ENCODE data around the gene F11. TPM values are rescaled to one million over a fixed set of nuclear protein-coding genes. Genes with fewer than 3 reads are reported as not detected.

The F11 gene
- polyA plus RNA-seq, 6 donors from 2014 or later, result not detected

- H3K9me3 Mint-ChIP-seq, result peaks cover 4 to 63% (median 34%) of the 10 kb centered on the region in 7 donors
- H3K36me3 Mint-ChIP-seq, result peaks cover 10 to 13% of the 10 kb centered on the region in 2 donors
- no peak overlapping the region for H3K4me3 Mint-ChIP-seq
- no peak overlapping the region for H3K27ac Mint-ChIP-seq
- H3K4me1 Mint-ChIP-seq, result no peaks in the 10 kb centered on the region
- no peak for ATAC-seq (ENCODE audit: low read depth in 2 of 2)
- no peak for DNase-seq
- no peaks in the 10 kb centered on the region for H3K27me3 Mint-ChIP-seq
Observed at GRCh38 chr4:186330368-186330767, 64.4 kb downstream of the F11 start.

DNA sequence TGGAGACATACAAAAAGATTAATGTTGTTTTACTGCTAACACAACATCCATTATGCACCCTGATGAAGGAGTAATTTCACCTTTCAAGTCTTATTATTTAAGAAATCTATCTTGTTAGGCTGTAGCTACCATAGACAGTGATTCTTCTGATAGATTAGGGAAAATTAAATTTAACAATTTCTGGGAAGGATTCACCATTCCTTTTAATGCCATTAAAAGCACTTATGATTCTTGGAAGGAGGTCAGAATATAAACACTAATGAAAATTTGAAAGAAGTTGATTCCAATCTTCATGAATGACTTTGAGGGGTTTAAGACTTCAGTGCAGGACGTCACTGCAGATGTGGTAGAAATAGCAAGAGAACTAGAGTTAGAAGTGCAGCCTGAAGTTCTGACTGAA lies 69.8 kb downstream of the F11 start:
- no peak overlapping the region for H3K4me3 Mint-ChIP-seq
- H3K36me3 Mint-ChIP-seq, result peaks cover 10 to 13% of the 10 kb centered on the region in 2 donors
- ATAC-seq (ENCODE audit: low read depth in 2 of 2) (no peak), DNase-seq (no peak)
- no peaks in the 10 kb centered on the region for H3K4me1 Mint-ChIP-seq
- no peaks in the 10 kb centered on the region for H3K27me3 Mint-ChIP-seq
- no peak overlapping the region for H3K27ac Mint-ChIP-seq
- H3K9me3 Mint-ChIP-seq, result peaks cover 4 to 46% (median 28%) of the 10 kb centered on the region in 7 donors

Other genes starting within 250 kb of the F11 start
- under 1 TPM in 1 of 6 donors, not detected in 5; 0.47 TPM for gene TLR3, start 197.0 kb upstream of the F11 start, polyA plus RNA-seq (ENCODE audit: low read depth in 6 of 6)
- not detected for gene FAM149A, start 161.5 kb upstream of the F11 start, polyA plus RNA-seq (ENCODE audit: low read depth in 6 of 6)
- 10 to 100 TPM; 10.2 to 16.2 (median 14.0) TPM for gene CYP4V2, start 74.6 kb upstream of the F11 start, polyA plus RNA-seq (ENCODE audit: low read depth in 6 of 6)
- under 1 TPM in 1 of 6 donors, not detected in 5; 1.00 TPM for gene KLKB1, start 38.7 kb upstream of the F11 start, polyA plus RNA-seq (ENCODE audit: low read depth in 6 of 6)